Ishikawa (cell line): ENCODE results near the gene TMC3.

ENCODE experiments used
- CEBPB ChIP-seq: IDR thresholded peaks from 2 replicates; pipeline ENCODE4 v1.6.1; 2012
- CREB1 ChIP-seq: IDR thresholded peaks from 2 replicates; pipeline ENCODE4 v1.6.1; 2012; ENCODE audit warnings: low read depth
- EGR1 ChIP-seq: IDR thresholded peaks from 2 replicates; pipeline ENCODE4 v1.6.1; 2012
- EP300 ChIP-seq: IDR thresholded peaks from 2 replicates; pipeline ENCODE4 v1.6.1; 2012; ENCODE audit warnings: borderline replicate concordance
- FOXM1 ChIP-seq: IDR thresholded peaks from 2 replicates; pipeline ENCODE4 v1.6.1; 2012; ENCODE audit warnings: low read depth, borderline replicate concordance
- MAX ChIP-seq: IDR thresholded peaks from 2 replicates; pipeline ENCODE4 v1.6.1; 2012
- NFIC ChIP-seq: IDR thresholded peaks from 2 replicates; pipeline ENCODE4 v1.6.1; 2012
- RAD21 ChIP-seq: IDR thresholded peaks from 2 replicates; pipeline ENCODE4 v1.6.1; 2012; ENCODE audit warnings: low read depth
- REST ChIP-seq: IDR thresholded peaks from 2 replicates; pipeline ENCODE4 v1.6.1; 2012; ENCODE audit warnings: low read depth, mild to moderate bottlenecking
- TAF1 ChIP-seq: IDR thresholded peaks from 2 replicates; pipeline ENCODE4 v1.6.1; 2012; ENCODE audit warnings: low read depth, mild to moderate bottlenecking
- TCF12 ChIP-seq: IDR thresholded peaks from 2 replicates; pipeline ENCODE4 v1.6.1; 2012; ENCODE audit warnings: low read depth
- TEAD4 ChIP-seq: IDR thresholded peaks from 2 replicates; pipeline ENCODE4 v1.6.1; 2012
- USF1 ChIP-seq: IDR thresholded peaks from 2 replicates; pipeline ENCODE4 v1.6.1; 2012
- YY1 ChIP-seq: IDR thresholded peaks from 2 replicates; pipeline ENCODE4 v1.6.1; 2012; ENCODE audit warnings: low read depth
- ZBTB7A ChIP-seq: IDR thresholded peaks from 2 replicates; pipeline ENCODE4 v1.6.1; 2012; ENCODE audit warnings: low read depth

The TMC3 gene

DNA sequence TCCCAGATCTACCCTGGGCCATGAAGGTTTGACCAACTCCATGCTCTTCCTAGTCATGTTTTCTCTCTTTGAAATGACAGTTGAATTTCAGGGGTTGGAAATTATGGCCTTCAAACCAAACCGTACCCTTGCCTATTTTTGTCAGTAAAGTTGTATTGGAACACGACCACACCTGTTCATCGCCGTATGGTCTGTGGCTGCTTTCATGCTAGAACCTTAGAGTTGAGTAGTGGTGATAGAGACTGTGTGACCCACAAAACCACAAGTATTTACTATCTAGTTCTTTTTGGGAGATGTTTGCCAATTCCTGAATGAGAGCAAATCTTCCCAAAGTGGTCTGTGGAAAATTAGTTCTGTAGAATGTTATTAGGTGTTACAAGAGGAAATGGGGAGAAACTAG lies 26.1 kb downstream of the TMC3 start:
- TF ChIP-seq TEAD4 (no peak), TCF12 (no peak), CREB1 (no peak), MAX (no peak), EGR1 (no peak), REST (no peak), RAD21 (no peak), TAF1 (no peak), EP300 (no peak), ZBTB7A (no peak), NFIC (no peak), USF1 (no peak)

- no peak for TF ChIP-seq ZBTB7A
- no peak for TF ChIP-seq TAF1
- no peak for TF ChIP-seq USF1
- no peak for TF ChIP-seq TEAD4
- no peak for TF ChIP-seq MAX
- TF ChIP-seq REST = no peak
- TF ChIP-seq EGR1 = no peak
- no peak for TF ChIP-seq YY1
- TF ChIP-seq CEBPB = no peak
- TF ChIP-seq FOXM1 = no peak
- no peak for TF ChIP-seq EP300
- TF ChIP-seq RAD21 = no peak
These were observed 27.4 kb downstream of the TMC3 start for GRCh38 chr15:81346611-81347010.

DNA sequence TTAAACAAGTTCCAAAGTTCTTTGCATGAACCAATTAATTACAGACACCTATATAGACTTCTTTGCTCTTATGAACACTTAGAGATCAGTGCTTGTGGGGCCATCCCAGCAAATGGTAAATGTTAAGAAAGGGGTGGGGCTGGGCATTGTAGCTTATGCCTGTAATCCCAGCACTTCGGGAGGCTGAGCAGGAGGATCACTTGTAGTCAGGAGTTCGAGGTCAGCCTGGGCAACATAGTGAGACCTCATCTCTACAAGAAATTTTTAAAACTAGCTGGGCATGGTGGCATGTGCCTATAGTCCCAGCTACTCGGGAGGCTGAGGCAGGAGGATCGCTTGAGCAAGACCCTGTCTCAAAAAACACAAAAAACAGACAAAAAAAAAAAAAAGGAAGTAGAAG lies 30.6 kb downstream of the TMC3 start:
- TF ChIP-seq CEBPB (no peak), TEAD4 (no peak), TCF12 (no peak), RAD21 (no peak), CREB1 (no peak), ZBTB7A (no peak), MAX (no peak), EP300 (no peak), REST (no peak), TAF1 (no peak), YY1 (no peak), FOXM1 (no peak), EGR1 (no peak), USF1 (no peak), NFIC (no peak)

DNA sequence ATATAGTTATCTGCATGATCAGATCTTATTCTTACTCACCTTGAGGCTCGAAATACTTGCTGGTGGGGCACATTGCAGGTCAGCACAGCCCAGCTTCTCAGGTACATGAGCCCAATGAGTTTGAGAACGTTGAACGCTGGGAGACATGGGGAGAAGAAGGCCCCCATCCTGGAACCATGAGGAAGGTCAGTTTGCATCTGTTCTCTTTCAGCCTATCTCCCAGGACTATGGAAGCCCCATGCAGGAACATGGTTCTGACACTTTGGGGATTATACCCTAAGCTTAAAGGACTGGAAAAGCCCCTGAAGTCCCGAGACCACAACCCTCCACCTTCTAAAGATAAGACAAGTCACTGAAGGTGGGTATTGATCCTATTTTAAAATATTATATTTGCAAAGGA lies 32.7 kb downstream of the TMC3 start:
- TF ChIP-seq TEAD4 = no peak
- no peak for TF ChIP-seq RAD21
- no peak for TF ChIP-seq YY1
- TF ChIP-seq TCF12 = no peak
- TF ChIP-seq USF1 = no peak
- no peak for TF ChIP-seq EP300
- no peak for TF ChIP-seq EGR1
- TF ChIP-seq REST = no peak
- TF ChIP-seq CREB1 = no peak
- TF ChIP-seq CEBPB = no peak
- no peak for TF ChIP-seq ZBTB7A
- TF ChIP-seq TAF1 = no peak
- no peak for TF ChIP-seq NFIC
